Body of pancreas (tissue), 4 donors: ENCODE measurements around the gene PIK3AP1.

ENCODE experiments used
- CTCF ChIP-seq, 7 experiments: fragments of 450-650 bp in 4 of 7; fragments of 200-600 bp in 3 of 7; sonication (generic) in 3 of 7; IDR thresholded peaks; one replicate each; pipeline ENCODE4 v1.5.1; 2016 to 2019; ENCODE audit warnings: antibody characterized with exemption in 7 of 7
- POLR2A ChIP-seq, 3 donors: fragments of 450-650 bp; IDR thresholded peaks; one replicate each; pipeline ENCODE4 v1.6.1; 2016; ENCODE audit warnings: antibody characterized with exemption in 3 of 3, mild to moderate bottlenecking in 2 of 3

GRCh38 chr10:96588060-96588554 lies 132.2 kb downstream of the PIK3AP1 start:
- TF ChIP-seq CTCF (IDR thresholded peaks at IDR 0.05) (no peak), POLR2A (IDR thresholded peaks at IDR 0.05) (peak in 2 of 3 donors; percentile 43 to 44)
